ENCODE results near the gene FOXJ2.
A peak's percentile ranks its signal among the peaks of the same experiment; 100 is the strongest.

DNA sequence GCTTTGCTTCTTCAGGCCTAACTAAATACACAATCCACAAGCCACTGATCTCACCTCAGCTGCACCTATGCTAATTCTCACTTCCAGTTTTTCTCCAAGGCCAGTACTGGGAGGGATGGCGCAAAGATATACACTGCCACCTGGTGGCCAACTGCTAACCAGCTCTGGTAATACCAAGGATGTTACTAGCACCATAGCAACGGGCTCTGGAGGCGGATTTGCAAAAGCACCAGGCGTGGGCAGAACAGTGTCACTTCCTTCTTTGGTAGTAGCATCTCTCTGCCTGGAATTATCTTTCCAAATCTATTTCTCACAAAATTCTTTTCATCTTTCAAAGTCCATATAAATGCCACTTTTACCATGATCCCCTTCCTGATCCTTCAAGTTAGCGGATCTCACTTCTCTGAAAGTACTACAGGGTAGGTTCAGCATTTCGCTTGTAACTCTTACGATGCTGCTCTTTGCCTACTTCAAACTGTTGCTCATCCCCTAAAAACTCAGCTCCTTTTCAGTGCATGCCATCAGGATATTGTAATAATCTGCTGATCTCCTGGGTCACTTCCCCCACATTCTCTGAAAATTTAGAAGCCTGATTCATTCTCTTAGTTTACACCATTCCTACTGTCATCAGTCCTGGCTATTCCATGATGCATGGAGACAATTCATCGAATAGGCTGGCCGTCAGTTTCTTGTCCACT is 37.1 kb upstream of the FOXJ2 start:
- TF ChIP-seq EZH2 (IDR thresholded peaks at IDR 0.05; ENCODE audit: borderline replicate concordance, insufficient read depth, low read depth, low read length, poor library complexity, severe bottlenecking), result no peak
- TF ChIP-seq, protein P1, sequence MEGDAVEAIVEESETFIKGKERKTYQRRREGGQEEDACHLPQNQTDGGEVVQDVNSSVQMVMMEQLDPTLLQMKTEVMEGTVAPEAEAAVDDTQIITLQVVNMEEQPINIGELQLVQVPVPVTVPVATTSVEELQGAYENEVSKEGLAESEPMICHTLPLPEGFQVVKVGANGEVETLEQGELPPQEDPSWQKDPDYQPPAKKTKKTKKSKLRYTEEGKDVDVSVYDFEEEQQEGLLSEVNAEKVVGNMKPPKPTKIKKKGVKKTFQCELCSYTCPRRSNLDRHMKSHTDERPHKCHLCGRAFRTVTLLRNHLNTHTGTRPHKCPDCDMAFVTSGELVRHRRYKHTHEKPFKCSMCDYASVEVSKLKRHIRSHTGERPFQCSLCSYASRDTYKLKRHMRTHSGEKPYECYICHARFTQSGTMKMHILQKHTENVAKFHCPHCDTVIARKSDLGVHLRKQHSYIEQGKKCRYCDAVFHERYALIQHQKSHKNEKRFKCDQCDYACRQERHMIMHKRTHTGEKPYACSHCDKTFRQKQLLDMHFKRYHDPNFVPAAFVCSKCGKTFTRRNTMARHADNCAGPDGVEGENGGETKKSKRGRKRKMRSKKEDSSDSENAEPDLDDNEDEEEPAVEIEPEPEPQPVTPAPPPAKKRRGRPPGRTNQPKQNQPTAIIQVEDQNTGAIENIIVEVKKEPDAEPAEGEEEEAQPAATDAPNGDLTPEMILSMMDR (IDR thresholded peaks at IDR 0.05), result peak; percentile 87

All from B cell (primary cell).